ENCODE data around the gene DOCK3. TPM values are rescaled to one million over a fixed set of nuclear protein-coding genes. Genes with fewer than 3 reads are reported as not detected.
"Not testable (repeated sequence)": the region's sequence is repeated elsewhere in the genome, so short reads cannot be mapped to it uniquely, and the experiment has no call there.

Gene DOCK3
- polyA plus RNA-seq, 2 of the 4 experiments (the other 2 are of a cell fraction) = 0.40 to 0.46 TPM

GRCh38 chr3:50912746-50913145, 238.0 kb downstream of the DOCK3 start:
- DNase-seq (ENCODE audit: low read depth in 1 of 2, low spot score in 1 of 2) (no peak), ATAC-seq (no peak), FAIRE-seq (no peak)
- Histone ChIP-seq H3K9me3 (no peaks in the 10 kb centered on the region), H3K27ac (no peak overlapping the region), H3K4me2 (no peak overlapping the region), H3K4me1 (no peaks in the 10 kb centered on the region), H3K4me3 (no peak overlapping the region)
- CTCF ChIA-PET = no interaction called here
- POLR2A ChIA-PET = no interaction called here
- TF ChIP-seq HOXB13 (CRISPR knock-in tag; IDR thresholded peaks at IDR 0.05; ENCODE audit: low read depth) = no peak
- TF ChIP-seq JUNB (IDR thresholded peaks at IDR 0.05) = no peak
- TF ChIP-seq KDM1A (IDR thresholded peaks at IDR 0.05; ENCODE audit: low read depth) = no peak
- no peak for TF ChIP-seq KDM5A (IDR thresholded peaks at IDR 0.05)
- no peak for TF ChIP-seq REST (IDR thresholded peaks at IDR 0.05)
- TF ChIP-seq ZSCAN20 (CRISPR knock-in tag; IDR thresholded peaks at IDR 0.05) = no peak
- no peak for TF ChIP-seq PBX3 (IDR thresholded peaks at IDR 0.05)
- no peak for TF ChIP-seq MYC (IDR thresholded peaks at IDR 0.05; ENCODE audit: borderline replicate concordance, low read length)
- TF ChIP-seq HDAC2 (IDR thresholded peaks at IDR 0.05) = no peak
- TF ChIP-seq ELK1 (IDR thresholded peaks at IDR 0.05; ENCODE audit: low read depth, low read length) = no peak
- no peak for TF ChIP-seq HES2 (IDR thresholded peaks at IDR 0.05)
- no peak for TF ChIP-seq ZNF302 (CRISPR knock-in tag; IDR thresholded peaks at IDR 0.05)
- TF ChIP-seq FOSB (CRISPR knock-in tag; IDR thresholded peaks at IDR 0.05) = no peak
- no peak for TF ChIP-seq FOXS1 (CRISPR knock-in tag; IDR thresholded peaks at IDR 0.05)
- 0% methylated on average over 2 of the region's 6 CpGs for WGBS (ENCODE audit: missing lambda C conversion rate)

GRCh38 chr3:50913260-50913659, 238.5 kb downstream of the DOCK3 start:
- DNase-seq (ENCODE audit: low read depth in 1 of 2, low spot score in 1 of 2) = no peak
- ATAC-seq = no peak
- no peak for FAIRE-seq

GRCh38 chr3:50922071-50922470, 247.3 kb downstream of the DOCK3 start:
- H3K9me3 ChIP-seq; CTCF ChIA-PET; FAIRE-seq; H3K4me3 ChIP-seq; POLR2A ChIA-PET; H3K27ac ChIP-seq; H3K4me2 ChIP-seq; H3K4me1 ChIP-seq; DNase-seq (ENCODE audit: low read depth in 1 of 2, low spot score in 1 of 2); ATAC-seq: not testable (repeated sequence)
- WGBS (ENCODE audit: missing lambda C conversion rate) = no CpG with 5 or more reads among the region's 5 CpGs

More at GRCh38 chr3:50913260-50913659, 238.5 kb downstream of the DOCK3 start:
- no peak overlapping the region for H3K27ac ChIP-seq
- H3K4me3 ChIP-seq = no peak overlapping the region
- TF ChIP-seq CBX8 (IDR thresholded peaks at IDR 0.05) (no peak), REST (IDR thresholded peaks at IDR 0.05) (no peak), MYC (IDR thresholded peaks at IDR 0.05; ENCODE audit: borderline replicate concordance, low read length) (no peak), TFCP2L1 (CRISPR knock-in tag; IDR thresholded peaks at IDR 0.05) (no peak), SMC3 (IDR thresholded peaks at IDR 0.05) (no peak)
- TF ChIP-seq, protein P1, sequence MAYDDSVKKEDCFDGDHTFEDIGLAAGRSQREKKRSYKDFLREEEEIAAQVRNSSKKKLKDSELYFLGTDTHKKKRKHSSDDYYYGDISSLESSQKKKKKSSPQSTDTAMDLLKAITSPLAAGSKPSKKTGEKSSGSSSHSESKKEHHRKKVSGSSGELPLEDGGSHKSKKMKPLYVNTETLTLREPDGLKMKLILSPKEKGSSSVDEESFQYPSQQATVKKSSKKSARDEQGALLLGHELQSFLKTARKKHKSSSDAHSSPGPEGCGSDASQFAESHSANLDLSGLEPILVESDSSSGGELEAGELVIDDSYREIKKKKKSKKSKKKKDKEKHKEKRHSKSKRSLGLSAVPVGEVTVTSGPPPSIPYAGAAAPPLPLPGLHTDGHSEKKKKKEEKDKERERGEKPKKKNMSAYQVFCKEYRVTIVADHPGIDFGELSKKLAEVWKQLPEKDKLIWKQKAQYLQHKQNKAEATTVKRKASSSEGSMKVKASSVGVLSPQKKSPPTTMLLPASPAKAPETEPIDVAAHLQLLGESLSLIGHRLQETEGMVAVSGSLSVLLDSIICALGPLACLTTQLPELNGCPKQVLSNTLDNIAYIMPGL (CRISPR knock-in tag; IDR thresholded peaks at IDR 0.05; ENCODE audit: borderline replicate concordance) = no peak
- H3K9me3 ChIP-seq = no peaks in the 10 kb centered on the region
- H3K4me2 ChIP-seq = no peak overlapping the region
- CTCF ChIA-PET = no interaction called here
- no peaks in the 10 kb centered on the region for H3K4me1 ChIP-seq
- WGBS (ENCODE audit: missing lambda C conversion rate) = 0% methylated on average over 1 of the region's 1 CpG
- POLR2A ChIA-PET = no interaction called here

Data from A549 (cell line).